Measurements from ENCODE around the gene ARL15.

ARL15 gene

GRCh38 chr5:53971131-53971530 is 339.2 kb downstream of the ARL15 start:
- no peak for DNase-seq

- no peak for DNase-seq
Measured at GRCh38 chr5:53970475-53970874, 339.9 kb downstream of the ARL15 start.

- DNase-seq = no peak
Measured at GRCh38 chr5:53969176-53969730, 341.1 kb downstream of the ARL15 start.

GRCh38 chr5:53965459-53965858 is 344.9 kb downstream of the ARL15 start:
- DNase-seq = no peak

- no peak for DNase-seq
Measured at GRCh38 chr5:53963958-53964357, 346.4 kb downstream of the ARL15 start.

GRCh38 chr5:53962306-53962705 is 348.1 kb downstream of the ARL15 start:
- no peak for DNase-seq

- no peak for DNase-seq
Measured at GRCh38 chr5:53956632-53957031, 353.7 kb downstream of the ARL15 start.

GRCh38 chr5:53956196-53956595 is 354.2 kb downstream of the ARL15 start:
- DNase-seq = no peak

- DNase-seq = no peak
Measured at GRCh38 chr5:53950621-53951020, 359.8 kb downstream of the ARL15 start.

- DNase-seq = no peak
Measured at GRCh38 chr5:53948598-53948997, 361.8 kb downstream of the ARL15 start.

GRCh38 chr5:53946405-53947100 is 363.8 kb downstream of the ARL15 start:
- no peak for DNase-seq

GRCh38 chr5:53944981-53945380 is 365.4 kb downstream of the ARL15 start:
- DNase-seq = no peak

- DNase-seq = no peak
Measured at GRCh38 chr5:53943938-53944337, 366.4 kb downstream of the ARL15 start.

GRCh38 chr5:53942724-53943123 is 367.6 kb downstream of the ARL15 start:
- no peak for DNase-seq

- DNase-seq = no peak
Measured at GRCh38 chr5:53940921-53941320, 369.5 kb downstream of the ARL15 start.

- no peak for DNase-seq
Measured at GRCh38 chr5:53937467-53937866, 372.9 kb downstream of the ARL15 start.

- no peak for DNase-seq
Measured at GRCh38 chr5:53936481-53937352, 373.7 kb downstream of the ARL15 start.

- DNase-seq = no peak
Measured at GRCh38 chr5:53934151-53934820, 376.1 kb downstream of the ARL15 start.

- DNase-seq = no peak
Measured at GRCh38 chr5:53932351-53932750, 378.0 kb downstream of the ARL15 start.

- DNase-seq = no peak
Measured at GRCh38 chr5:53930457-53930856, 379.9 kb downstream of the ARL15 start.

- no peak for DNase-seq
Measured at GRCh38 chr5:53929570-53929969, 380.8 kb downstream of the ARL15 start.

GRCh38 chr5:53929152-53929551 is 381.2 kb downstream of the ARL15 start:
- DNase-seq = no peak

- no peak for DNase-seq
Measured at GRCh38 chr5:53928641-53929040, 381.7 kb downstream of the ARL15 start.
